Thoracic aorta (tissue), 2 donors: ENCODE data around the gene SERPINB5. TPM values are rescaled to one million over a fixed set of nuclear protein-coding genes. Genes with fewer than 3 reads are reported as not detected.

ENCODE experiments used
- ATAC-seq: fragments of 150-250 bp; one replicate; pipeline ENCODE4 v1.8.0; 2017; ENCODE audit warnings: low read depth; ENCODE audit not compliant: insufficient number of reproducible peaks, low FRiP score
- DNase-seq: peaks from one replicate; pipeline ENCODE4 v3.0.0-alpha.2; 2020; ENCODE audit warnings: low spot score
- H3K27ac ChIP-seq, 2 donors: fragments of 200-600 bp; sonication (generic); 1 replicate in 1 of 2; 2 replicates in 1 of 2; pipeline ENCODE4 v1.5.1; 2016; ENCODE audit warnings: mild to moderate bottlenecking in 2 of 2, moderate library complexity in 2 of 2
- H3K27me3 ChIP-seq: fragments of 200-600 bp; sonication (generic); replicated peaks from 2 replicates; pipeline ENCODE4 v1.6.0; 2016; ENCODE audit warnings: mild to moderate bottlenecking; ENCODE audit not compliant: insufficient read depth
- H3K36me3 ChIP-seq: fragments of 200-600 bp; sonication (generic); one replicate; pipeline ENCODE4 v1.5.1; 2016
- H3K4me1 ChIP-seq, 2 donors: fragments of 200-600 bp; sonication (generic); 1 replicate in 1 of 2; 2 replicates in 1 of 2; pipeline versions ENCODE4 v1.5.1 to v1.6.0; 2016; ENCODE audit warnings: low read depth in 2 of 2, mild to moderate bottlenecking in 1 of 2; ENCODE audit not compliant: control insufficient read depth in 1 of 2
- H3K4me3 ChIP-seq: fragments of 200-600 bp; sonication (generic); 2 replicates; pipeline ENCODE4 v1.5.1; 2016; ENCODE audit warnings: mild to moderate bottlenecking
- H3K9me3 ChIP-seq: fragments of 200-600 bp; sonication (generic); 2 replicates; pipeline ENCODE4 v1.5.1; 2016
- CTCF ChIP-seq: fragments of 200-600 bp; sonication (generic); IDR thresholded peaks from one replicate; pipeline ENCODE4 v1.5.1; 2019; ENCODE audit warnings: antibody characterized with exemption
- total RNA-seq, 2 donors: library from RNA; depleted of rRNA; stranded (reverse); fragments of >200 nt; gene quantifications; one replicate each; pipeline versions ENCODE4 v1.1.0 to v1.2.3, GENCODE V29; 2016

The SERPINB5 gene
- total RNA-seq, 2 donors from 2014 or later: 0.41 to 0.63 TPM

GRCh38 chr18:63542069-63542468 is 65.3 kb downstream of the SERPINB5 start, which contains the start of gene SERPINB12:
TSS of gene SERPINB12 (plus strand) at chr18:63542369. CDS start at chr18:63556160, 13,791 bp downstream.
- no peak for ATAC-seq
- no peaks in the 10 kb centered on the region for H3K36me3 ChIP-seq
- no peaks in the 10 kb centered on the region for H3K9me3 ChIP-seq
- no peaks in the 10 kb centered on the region for H3K27me3 ChIP-seq
- DNase-seq: no peak
- TF ChIP-seq CTCF: no peak
- H3K4me1 ChIP-seq: no peaks in the 10 kb centered on the region
- H3K27ac ChIP-seq: no peak within 1 kb of the TSS
- H3K4me3 ChIP-seq: no peak within 1 kb of the TSS

GRCh38 chr18:63544017-63544416 is 67.3 kb downstream of the SERPINB5 start:
- no peaks in the 10 kb centered on the region for H3K27me3 ChIP-seq
- ATAC-seq (no peak), DNase-seq (no peak)
- no peak for TF ChIP-seq CTCF
- H3K27ac ChIP-seq: no peak overlapping the region
- H3K4me1 ChIP-seq: no peaks in the 10 kb centered on the region
- no peak overlapping the region for H3K4me3 ChIP-seq
- H3K36me3 ChIP-seq: no peaks in the 10 kb centered on the region
- H3K9me3 ChIP-seq: no peaks in the 10 kb centered on the region

GRCh38 chr18:63545000-63545399 is 68.2 kb downstream of the SERPINB5 start:
- Histone ChIP-seq H3K4me3 (no peak overlapping the region), H3K4me1 (no peaks in the 10 kb centered on the region), H3K9me3 (no peaks in the 10 kb centered on the region), H3K27me3 (no peaks in the 10 kb centered on the region), H3K27ac (no peak overlapping the region), H3K36me3 (no peaks in the 10 kb centered on the region)
- no peak for TF ChIP-seq CTCF
- DNase-seq: no peak
- ATAC-seq: no peak

- no peaks in the 10 kb centered on the region for H3K36me3 ChIP-seq
- H3K27me3 ChIP-seq: no peaks in the 10 kb centered on the region
- H3K27ac ChIP-seq: no peak overlapping the region
- no peak overlapping the region for H3K4me3 ChIP-seq
- ATAC-seq: no peak
- peaks cover 3 to 11% of the 10 kb centered on the region in 2 donors for H3K4me1 ChIP-seq
- no peak for TF ChIP-seq CTCF
- DNase-seq: no peak
- H3K9me3 ChIP-seq: no peaks in the 10 kb centered on the region
Observed at GRCh38 chr18:63550068-63550467, 73.3 kb downstream of the SERPINB5 start.

GRCh38 chr18:63551769-63552168 is 75.0 kb downstream of the SERPINB5 start:
- no peak overlapping the region for H3K4me3 ChIP-seq
- no peaks in the 10 kb centered on the region for H3K27me3 ChIP-seq
- ATAC-seq (no peak), DNase-seq (no peak)
- TF ChIP-seq CTCF: no peak
- peaks cover 3 to 11% of the 10 kb centered on the region in 2 donors for H3K4me1 ChIP-seq
- H3K27ac ChIP-seq: no peak overlapping the region
- no peaks in the 10 kb centered on the region for H3K36me3 ChIP-seq
- H3K9me3 ChIP-seq: no peaks in the 10 kb centered on the region
